GM12872 (cell line): Measurements from ENCODE around the gene CCDC148.

ENCODE experiments used
- TF ChIP-seq, protein P1 (sequence below): IDR thresholded peaks from 3 replicates; pipeline ENCODE4 v1.5.1; 2011; ENCODE audit warnings: low read depth, mild to moderate bottlenecking, low read length, moderate library complexity; ENCODE audit not compliant: insufficient read depth

Gene CCDC148

DNA sequence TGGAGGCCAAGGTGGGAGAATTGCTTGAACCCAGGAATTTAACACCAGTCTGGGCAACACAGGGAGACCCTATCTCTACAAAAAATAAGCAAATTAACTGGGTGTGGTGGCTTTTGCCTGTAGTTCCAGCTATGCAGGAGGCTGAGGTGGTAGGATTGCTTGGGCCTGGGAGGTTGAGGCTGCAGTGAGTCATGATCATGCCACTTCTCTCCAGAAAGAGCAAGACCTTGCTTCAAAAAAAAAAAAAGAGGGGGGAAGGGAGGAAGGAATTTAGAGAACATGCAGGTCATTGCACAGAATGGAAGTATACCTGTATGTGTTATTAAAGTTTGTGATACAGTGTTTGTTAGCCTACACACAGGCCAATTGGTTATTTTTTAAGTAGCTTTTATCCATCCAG is 26.0 kb upstream of the CCDC148 start:
- TF ChIP-seq, protein P1, sequence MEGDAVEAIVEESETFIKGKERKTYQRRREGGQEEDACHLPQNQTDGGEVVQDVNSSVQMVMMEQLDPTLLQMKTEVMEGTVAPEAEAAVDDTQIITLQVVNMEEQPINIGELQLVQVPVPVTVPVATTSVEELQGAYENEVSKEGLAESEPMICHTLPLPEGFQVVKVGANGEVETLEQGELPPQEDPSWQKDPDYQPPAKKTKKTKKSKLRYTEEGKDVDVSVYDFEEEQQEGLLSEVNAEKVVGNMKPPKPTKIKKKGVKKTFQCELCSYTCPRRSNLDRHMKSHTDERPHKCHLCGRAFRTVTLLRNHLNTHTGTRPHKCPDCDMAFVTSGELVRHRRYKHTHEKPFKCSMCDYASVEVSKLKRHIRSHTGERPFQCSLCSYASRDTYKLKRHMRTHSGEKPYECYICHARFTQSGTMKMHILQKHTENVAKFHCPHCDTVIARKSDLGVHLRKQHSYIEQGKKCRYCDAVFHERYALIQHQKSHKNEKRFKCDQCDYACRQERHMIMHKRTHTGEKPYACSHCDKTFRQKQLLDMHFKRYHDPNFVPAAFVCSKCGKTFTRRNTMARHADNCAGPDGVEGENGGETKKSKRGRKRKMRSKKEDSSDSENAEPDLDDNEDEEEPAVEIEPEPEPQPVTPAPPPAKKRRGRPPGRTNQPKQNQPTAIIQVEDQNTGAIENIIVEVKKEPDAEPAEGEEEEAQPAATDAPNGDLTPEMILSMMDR: no peak

GRCh38 chr2:158481116-158481515 is 24.6 kb upstream of the CCDC148 start:
- TF ChIP-seq, protein P1: no peak

- TF ChIP-seq, protein P1: no peak
Measured at GRCh38 chr2:158478816-158479215, 22.3 kb upstream of the CCDC148 start.

GRCh38 chr2:158478237-158478636 is 21.7 kb upstream of the CCDC148 start:
- TF ChIP-seq, protein P1: no peak

DNA sequence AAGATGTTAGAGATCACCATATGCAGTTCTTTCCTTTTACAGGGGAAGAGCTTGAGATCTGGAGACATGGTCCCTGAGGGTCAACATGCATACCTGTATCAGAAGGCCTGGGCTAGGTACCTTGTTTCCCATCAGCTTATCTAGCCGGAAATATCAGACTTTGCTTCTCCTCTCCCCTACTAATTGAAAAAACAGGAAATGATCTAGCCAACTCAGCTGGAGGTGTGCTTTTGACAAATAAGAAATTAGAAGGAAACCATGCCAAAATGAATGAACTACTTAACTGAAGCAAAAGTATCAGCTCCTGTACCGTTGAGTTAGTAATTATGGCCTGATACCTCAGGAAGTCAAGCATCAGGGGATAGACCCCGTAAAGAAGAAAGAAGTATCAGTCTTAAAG is 20.6 kb upstream of the CCDC148 start:
- TF ChIP-seq, protein P1: no peak

GRCh38 chr2:158473719-158474392 is 17.3 kb upstream of the CCDC148 start:
- TF ChIP-seq, protein P1: no peak

DNA sequence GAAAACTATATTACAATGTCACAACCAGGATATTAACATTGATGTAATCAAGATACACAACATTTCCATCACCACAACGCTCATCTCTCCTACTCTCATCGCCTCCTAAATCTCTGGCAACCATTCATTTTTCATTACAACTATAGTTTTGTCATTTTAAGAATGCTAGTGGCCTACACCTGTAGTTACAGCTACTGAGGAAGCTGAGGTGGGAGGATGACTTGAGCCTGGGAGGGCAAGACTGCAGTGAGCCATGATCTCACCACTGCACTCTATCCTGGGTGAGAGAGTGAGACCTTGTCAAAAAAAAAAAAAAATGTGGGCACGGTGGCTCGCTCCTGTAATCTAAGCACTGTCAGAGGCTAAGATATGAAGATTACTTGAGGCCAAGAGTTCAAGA is 10.7 kb upstream of the CCDC148 start:
- TF ChIP-seq, protein P1: no peak
